Right ventricle myocardium inferior (tissue), 1 donor: ENCODE measurements around the gene NCL. TPM values are rescaled to one million over a fixed set of nuclear protein-coding genes. Genes with fewer than 3 reads are reported as not detected.

Source experiments
- ATAC-seq: fragments of 200-7000 bp; cut with Tn5 transposase; one replicate; pipeline ENCODE4 v1.9.1; 2020; ENCODE audit warnings: mild to moderate bottlenecking, moderate library complexity
- DNase-seq: peaks from one replicate; pipeline ENCODE4 v3.0.0; 2021; ENCODE audit errors: missing footprints
- intact Hi-C: fragments of 100-400 bp; cut with DNase I; formaldehyde crosslinking; loops from one replicate; pipeline ENCODE4 v1.11.0; 2022
- long read RNA-seq: library from polyadenylated mRNA; unstranded; transcript quantifications from one replicate; pipeline ENCODE4 v2.0.0, GENCODE V29; 2021
- total RNA-seq: library from RNA; stranded (reverse); fragmentation: NEBNext Ultra II Directional; extraction: Animal tissue kit (Norgen Biotek cat#: 25700); gene quantifications from one replicate; pipeline ENCODE4 v1.2.1, GENCODE V29; 2021
- donor health status: DM: no; HTN: yes; CAD: no; lungs with severe emphysema.

The NCL gene, protein sequence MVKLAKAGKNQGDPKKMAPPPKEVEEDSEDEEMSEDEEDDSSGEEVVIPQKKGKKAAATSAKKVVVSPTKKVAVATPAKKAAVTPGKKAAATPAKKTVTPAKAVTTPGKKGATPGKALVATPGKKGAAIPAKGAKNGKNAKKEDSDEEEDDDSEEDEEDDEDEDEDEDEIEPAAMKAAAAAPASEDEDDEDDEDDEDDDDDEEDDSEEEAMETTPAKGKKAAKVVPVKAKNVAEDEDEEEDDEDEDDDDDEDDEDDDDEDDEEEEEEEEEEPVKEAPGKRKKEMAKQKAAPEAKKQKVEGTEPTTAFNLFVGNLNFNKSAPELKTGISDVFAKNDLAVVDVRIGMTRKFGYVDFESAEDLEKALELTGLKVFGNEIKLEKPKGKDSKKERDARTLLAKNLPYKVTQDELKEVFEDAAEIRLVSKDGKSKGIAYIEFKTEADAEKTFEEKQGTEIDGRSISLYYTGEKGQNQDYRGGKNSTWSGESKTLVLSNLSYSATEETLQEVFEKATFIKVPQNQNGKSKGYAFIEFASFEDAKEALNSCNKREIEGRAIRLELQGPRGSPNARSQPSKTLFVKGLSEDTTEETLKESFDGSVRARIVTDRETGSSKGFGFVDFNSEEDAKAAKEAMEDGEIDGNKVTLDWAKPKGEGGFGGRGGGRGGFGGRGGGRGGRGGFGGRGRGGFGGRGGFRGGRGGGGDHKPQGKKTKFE
- total RNA-seq = 218 TPM
- long read RNA-seq, full-length matches to known transcripts = 96 of 109 reads
- long read RNA-seq, partial matches to known transcripts = 9 of 109 reads
- long read RNA-seq, other reads (novel, unspliced or antisense) = 4 of 109 reads

DNA sequence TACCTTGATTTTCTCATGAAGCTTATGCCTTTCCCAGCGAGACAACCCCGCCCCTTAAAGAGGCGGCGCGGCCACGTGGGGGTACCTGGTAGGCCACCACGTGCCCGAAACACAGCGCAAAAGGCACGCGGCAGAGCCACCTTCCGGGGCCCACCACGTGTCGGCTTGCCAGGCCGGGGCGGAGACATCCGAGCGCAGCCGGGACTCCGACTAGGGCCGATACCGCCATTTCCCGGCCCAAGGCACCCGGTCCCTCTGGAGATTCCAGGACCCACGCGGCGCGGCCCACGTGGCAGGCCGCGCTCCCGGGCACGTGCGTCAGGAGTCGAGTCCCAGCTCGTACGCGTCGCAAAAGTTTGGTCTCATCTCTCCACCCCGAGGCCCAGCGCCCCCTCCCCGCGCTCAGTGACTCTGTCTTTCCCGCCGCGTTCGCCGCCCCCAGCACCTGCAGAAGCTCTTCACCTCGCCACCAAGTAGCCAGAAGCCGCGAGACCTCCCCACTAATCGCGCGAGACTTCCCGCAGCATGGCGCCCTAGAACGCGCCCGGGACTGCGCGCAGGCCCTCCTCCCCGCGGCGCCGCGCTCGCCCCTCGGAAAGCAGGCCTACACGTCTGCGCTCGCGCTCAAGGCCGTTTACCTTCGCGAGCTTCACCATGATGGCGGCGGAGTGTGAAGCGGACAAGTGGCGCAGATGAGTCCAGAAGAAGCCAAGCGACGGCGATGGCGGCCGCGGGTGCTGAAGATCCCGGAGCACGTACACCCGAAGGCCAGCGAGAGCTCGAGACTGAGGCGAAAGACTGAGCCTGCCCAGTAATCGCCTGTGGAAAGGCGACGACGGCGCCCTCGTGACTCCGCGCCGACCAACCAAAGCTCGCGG, at the start of gene NCL:
NCL (minus strand) TSS at position 787 of the 878 bp plus-strand sequence; CDS start at position 656, 131 bp downstream.
- peak; percentile 73 for ATAC-seq
- intact Hi-C loops = loop anchor here (10.0 kb wide), 1 partner anchor 241 kb away; the partner anchor contains the start of gene PTMA

DNA sequence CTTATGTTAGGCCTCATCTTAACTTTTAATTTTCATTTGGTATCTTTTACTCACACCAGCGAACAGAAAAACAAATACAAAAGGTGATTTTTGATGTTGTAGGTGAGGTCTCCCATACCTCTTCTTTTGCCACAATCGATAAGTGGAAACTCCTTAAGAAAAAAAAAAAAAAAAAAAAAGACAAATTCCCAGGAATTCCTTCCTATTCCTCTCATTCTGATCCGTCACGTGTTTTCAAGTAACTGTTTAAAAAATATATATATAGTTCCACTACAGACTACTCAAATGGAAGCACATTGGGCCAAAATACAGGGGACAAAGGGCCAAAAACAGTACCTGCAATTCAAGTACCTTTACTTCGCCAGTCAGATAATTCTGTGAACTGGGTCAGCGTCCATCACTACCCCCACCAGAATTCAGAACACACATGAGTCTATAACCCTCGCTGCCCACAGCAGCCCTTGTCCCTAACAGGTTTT, 49.5 kb upstream of the NCL start:
- intact Hi-C loops = loop anchor here (5.0 kb wide), 1 partner anchor 46 kb away; no protein-coding TSS in a partner anchor
- DNase-seq (no peak), ATAC-seq (no peak)

More for the DNA sequence above, at the start of gene NCL:
- peak; percentile 80 for DNase-seq

DNA sequence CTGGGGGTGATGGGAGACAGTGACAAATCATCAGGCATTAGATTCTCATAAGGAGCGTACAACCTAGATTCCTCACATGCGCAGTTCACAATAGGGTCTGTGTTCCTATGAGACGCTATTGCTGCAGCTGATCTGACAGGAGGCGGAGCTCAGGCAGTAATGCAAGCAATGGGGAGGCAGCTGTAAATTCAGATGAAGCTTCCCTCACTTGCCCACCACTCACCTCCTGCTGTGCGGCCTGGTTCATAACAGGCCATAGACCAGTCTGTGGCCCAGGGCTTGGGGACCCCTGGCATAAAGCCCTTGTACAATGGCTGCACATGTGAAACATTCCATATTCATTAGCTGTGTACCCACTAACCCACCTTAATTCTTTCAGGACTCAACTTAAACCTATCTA, 47.9 kb upstream of the NCL start:
- intact Hi-C loops = loop anchor here (5.0 kb wide), 1 partner anchor 45 kb away; no protein-coding TSS in a partner anchor
- ATAC-seq (no peak), DNase-seq (no peak)

DNA sequence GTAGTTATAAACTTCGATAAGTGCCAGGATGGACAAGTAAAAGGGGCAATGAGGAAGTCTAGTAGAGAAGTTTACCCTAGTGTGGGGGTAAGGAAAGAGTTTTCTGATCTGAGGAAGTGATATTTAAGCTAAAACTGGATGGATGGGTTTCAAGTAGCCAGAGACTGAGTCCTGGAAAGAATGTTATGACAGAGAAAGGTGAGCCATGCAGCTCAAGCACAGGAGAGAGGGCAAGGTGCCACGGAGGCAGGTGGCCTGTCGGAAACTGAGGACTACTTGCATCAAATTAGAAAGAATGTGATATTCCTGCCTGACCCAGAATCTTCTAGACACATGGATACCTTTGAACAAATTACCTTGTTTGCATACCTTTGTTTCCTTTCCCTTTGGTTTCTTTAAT, 39.5 kb upstream of the NCL start:
- DNase-seq = no peak
- no peak for ATAC-seq
- intact Hi-C loops = no loop called here

DNA sequence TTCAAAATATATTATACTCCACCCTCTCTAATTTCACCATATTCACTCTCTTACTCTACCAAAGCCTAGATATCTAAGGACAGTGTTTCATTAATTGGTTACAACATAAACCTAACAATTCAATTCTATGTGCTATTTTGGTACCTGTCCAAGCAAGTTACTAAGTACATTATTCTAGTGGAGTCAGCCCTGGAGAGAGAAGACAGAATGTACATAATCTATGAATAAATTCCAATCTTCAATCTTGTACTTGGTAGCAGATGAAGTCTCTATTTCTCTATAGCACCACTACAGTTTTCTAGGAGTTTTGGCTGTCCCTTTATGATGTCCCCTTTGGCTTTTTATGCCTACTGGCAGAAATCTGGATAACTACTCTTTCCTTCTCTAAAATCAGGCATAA, 38.3 kb upstream of the NCL start:
- ATAC-seq (no peak), DNase-seq (no peak)
- intact Hi-C loops = no loop called here

DNA sequence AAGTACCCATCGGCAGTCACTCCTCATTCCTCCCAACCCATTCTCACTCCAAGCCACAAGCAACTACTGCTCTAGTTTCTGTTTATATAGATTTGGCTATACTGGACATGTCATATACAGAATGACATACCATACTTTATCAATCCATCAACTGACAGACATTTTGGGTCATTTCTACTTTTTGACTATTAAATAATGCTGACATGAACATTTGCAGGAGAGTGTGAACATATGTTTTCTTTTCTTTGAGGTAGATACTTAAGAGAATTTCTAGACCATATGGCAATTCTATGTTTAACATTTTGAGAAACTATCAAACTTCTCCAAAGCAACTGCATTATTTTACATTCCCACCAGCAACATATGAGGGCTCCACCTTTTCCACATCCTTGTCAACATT, 33.4 kb upstream of the NCL start:
- ATAC-seq = no peak

DNA sequence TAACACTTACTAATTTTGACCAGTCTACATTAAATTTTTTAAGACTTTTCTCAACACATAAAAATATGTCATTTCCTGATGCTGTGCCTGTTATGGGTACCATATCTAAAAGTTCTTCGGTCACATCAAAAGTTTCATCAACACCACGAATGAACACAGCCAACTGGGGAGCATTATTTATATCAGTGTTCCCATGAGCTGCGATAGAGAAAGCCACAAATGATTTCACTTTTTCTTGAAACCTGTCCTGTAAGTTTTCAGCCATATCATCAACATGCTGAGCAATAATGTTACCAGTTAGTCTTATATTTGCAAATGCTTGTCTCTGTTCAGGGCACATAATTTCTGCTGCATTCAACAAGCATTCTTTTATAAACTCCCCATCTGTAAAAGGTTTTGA, 30.4 kb upstream of the NCL start:
- no peak for ATAC-seq
- intact Hi-C loops = no loop called here
- DNase-seq = no peak

More for the DNA sequence above, 33.4 kb upstream of the NCL start:
- no peak for DNase-seq
- intact Hi-C loops = no loop called here

DNA sequence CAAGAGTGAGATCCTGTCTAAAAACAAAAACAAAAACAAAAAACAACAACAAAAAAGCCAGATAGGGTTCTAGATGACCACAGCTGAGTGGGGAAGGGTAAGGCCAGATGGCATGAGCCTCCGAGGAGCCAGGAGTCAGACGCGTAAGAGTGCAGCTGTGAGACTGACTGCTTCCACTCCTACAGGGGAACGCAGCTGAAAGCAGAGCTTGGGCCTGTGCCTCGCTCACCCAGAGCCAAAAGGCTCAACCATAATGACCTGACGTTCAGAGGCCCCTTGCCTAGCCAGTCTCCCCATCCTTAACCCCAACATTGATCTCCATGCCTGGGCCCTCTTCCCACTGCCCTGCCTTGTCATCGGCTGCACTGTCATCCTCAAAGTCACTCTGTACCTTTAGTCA, 26.5 kb upstream of the NCL start:
- ATAC-seq = no peak
- intact Hi-C loops = no loop called here

DNA sequence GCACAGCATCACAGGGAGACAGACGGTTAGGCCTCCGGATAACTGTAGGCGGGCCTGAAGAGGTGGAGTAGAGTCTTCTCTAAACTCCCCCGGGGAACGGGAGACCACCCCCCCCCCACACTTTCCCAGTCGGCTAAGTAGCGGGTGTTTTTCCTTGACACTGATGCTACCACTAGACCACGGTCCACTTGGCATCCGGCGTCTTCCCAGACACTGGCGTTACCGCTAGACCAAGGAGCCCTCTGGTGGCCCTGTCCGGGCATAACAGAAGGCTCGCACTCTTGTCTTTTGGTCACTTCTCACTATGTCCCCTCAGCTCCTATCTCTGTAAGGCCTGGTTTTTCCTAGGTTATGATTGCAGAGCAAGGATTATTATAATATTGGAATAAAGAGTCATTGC, 25.7 kb upstream of the NCL start:
- ATAC-seq (no peak), DNase-seq (no peak)
- intact Hi-C loops = no loop called here

More for the DNA sequence above, 26.5 kb upstream of the NCL start:
- DNase-seq = no peak

DNA sequence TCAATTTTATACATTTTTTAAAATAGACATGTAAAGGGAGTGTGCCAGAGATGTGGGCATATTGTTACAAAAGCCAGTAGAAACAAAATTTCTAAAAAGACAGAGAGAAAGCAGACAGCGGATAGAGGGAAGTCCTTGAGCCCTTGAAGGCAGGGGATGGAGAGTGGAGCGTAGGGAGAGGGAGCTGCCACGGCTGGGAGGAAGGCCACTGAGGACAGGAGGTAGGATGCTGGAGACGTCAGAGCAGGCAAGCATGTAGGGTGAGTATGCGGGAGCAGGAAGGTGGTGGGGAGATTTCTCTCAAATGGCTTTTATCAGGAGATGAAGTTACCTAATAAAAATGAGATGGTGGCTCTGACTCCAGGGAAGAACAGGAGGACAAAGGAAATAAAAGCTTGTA, 24.0 kb upstream of the NCL start:
- no peak for DNase-seq
- ATAC-seq = no peak
- intact Hi-C loops = no loop called here

DNA sequence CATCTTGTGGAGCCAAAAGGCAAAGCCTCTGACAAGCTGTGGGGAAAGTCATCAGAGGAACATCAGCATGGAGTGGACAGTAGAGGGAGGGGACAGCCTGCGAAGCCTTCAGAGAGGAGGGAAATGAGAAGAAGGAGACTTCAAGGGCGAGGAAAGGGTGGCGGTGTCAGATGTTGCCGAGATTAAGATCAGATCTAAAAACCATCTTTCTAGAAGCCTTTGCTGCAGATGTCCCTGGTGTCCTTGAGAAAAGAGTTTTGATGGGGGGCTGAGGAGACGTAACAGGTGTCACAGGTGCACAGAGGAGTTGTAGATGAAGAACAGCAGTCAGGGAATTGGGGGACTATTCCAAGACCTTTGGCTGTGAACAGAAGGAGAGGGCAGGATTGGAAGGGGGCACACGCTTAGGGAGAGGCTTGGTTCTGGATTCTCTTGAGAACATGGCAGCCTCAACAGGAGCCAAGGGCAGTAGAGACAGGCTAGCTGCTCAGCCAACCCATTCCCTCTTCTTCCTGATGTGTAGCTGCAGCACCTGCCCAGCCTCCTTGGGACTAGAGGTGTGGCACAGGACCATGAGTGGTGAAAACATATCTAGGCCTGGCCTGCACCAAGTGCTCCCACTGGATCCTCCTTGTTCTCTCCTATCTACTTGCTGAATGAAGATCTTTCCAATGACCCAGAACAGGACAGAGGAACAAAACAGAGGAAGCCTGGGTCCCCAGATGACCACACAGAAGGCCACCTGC, 22.7 kb upstream of the NCL start:
- intact Hi-C loops = no loop called here

DNA sequence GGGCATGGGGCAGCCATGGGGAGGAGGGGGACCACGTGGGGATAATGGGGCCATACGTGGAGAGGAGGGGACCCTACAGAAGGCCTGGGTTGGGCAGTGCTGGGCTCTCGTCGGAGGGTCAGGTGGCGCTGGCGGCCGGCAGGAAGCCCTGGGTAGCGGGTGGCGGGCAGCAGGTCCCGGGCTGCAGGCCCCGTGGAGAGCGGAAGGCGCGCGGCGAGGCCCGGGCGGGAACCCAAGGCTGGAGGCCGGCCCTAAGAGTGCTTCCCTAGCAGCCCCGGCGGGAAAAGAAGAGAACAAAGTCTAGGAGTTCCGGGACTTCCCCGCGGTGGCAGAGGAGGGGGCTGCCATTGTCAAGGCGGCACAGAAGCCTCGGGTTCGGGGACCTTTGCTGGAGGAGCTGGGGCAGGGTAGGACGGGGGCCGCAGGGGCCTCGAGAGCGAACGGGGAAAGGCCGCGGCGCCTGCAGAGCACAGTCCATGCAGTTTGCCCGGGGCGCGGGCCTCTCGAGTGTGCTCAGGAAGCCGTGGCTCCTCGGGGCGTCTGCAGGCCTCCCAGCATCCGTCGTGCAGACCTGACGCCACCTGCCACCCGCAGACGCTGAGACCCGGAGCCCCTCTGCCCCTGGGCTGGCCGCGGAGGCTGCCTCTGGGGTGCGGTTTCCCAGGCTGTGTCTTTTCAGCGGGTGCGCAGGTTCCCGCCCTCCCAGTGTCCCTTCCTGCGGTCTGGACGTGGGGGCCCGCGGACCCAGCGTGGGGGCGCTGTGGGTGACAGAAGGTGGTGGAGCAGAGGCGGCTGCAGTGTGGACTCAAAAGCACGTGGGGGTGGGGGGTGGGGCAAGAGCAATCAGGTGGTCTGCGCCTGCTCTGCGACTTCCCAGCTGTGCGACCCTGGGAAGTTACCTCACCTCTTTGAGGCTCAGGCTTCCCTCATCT, 19.4 kb upstream of the NCL start:
- DNase-seq (peak; percentile 74), ATAC-seq (peak; percentile 74)
- intact Hi-C loops = no loop called here

More for the DNA sequence above, 22.7 kb upstream of the NCL start:
- no peak for ATAC-seq
- DNase-seq = no peak

DNA sequence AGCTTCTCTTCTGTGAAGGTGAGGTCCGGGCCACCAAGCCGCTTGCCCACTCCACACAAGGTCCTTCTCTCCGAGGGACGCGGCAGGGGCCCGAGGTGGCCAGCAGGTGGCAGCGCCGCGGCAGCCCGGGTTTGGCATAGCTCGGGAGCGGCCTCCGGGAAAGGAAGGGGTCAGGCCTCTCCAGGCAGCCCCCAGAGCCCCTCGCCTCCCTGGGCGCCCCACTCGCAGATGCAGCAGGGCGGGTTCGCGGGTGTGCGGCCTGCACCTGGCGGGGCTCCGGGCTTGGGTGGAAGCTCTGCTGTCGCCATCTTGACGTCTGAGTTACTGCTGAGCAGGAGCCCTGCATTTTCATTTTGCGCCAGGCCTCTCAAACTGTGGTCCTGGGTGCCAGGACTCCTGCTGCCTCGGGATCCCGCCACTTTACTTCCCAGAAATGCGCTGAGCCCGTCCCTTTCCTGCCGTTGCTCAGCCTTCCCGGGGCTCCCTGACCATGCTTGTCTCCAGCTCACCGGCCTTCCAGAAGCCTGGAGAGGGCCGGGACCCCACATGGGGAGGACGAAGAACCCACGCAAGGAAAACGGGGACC, 18.6 kb upstream of the NCL start:
- ATAC-seq = peak; percentile 92
- intact Hi-C loops = loop anchor here (1.0 kb wide), 1 partner anchor 75 kb away; no protein-coding TSS in a partner anchor
- peak; percentile 91 for DNase-seq

DNA sequence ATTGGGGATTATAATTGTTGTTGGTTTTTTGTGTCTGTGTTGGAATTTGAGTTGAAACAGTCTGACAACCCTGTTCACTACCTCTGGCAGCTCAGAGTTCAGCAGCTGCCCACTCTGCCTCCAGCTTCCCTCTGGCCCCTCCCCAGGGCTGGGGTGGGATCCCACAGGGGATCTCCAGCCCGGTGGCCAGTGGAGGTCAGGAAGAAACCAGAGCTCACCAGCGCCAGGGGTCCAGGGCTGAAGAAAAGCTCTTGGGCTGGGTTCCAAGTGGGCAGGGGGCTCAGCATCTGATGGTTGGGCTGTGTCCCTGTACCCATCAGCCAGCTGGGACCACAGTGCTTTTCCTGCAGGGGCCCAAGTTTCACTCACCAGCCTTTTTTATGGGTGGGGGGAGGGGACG, 16.5 kb upstream of the NCL start:
- ATAC-seq (no peak), DNase-seq (no peak)
- intact Hi-C loops = no loop called here

DNA sequence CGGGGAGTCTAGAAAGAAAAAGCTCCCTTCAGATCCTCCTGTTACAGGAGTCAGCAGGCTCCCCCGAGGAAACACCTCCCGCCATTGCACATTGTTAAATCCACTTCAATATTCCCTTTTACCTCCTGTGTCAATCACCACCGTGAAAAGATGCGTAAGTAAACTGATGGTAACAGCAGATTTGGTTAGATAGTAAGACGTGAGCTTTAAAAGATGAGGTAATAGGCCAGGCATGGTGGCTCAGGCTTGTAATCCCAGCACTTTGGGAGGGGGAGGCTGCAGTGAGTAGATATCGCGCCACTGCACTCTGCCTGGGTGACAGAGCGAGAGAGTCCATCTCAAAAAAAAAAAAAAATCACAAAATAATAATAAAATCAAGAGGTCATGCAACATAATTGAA, 15.2 kb upstream of the NCL start:
- DNase-seq (no peak), ATAC-seq (no peak)
- intact Hi-C loops = no loop called here

DNA sequence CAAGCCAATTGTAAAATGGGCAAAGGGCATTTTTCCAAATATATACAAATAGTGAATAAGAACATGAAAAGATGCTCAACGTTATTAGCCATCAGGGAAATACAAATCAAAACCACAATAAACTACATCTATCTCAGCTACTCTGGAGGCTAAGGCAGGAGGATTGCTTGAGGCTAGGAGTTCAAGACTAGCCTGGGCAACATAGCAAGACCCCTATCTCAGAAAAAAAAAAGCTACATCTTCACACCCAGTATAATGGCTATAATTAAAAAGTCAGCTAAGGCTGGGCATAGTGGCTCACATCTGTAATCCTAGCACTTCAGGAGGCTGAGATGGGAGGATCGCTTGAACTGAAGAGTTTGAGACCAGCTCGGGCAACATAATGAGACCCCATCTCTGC, 12.6 kb upstream of the NCL start:
- no peak for ATAC-seq
- intact Hi-C loops = no loop called here

DNA sequence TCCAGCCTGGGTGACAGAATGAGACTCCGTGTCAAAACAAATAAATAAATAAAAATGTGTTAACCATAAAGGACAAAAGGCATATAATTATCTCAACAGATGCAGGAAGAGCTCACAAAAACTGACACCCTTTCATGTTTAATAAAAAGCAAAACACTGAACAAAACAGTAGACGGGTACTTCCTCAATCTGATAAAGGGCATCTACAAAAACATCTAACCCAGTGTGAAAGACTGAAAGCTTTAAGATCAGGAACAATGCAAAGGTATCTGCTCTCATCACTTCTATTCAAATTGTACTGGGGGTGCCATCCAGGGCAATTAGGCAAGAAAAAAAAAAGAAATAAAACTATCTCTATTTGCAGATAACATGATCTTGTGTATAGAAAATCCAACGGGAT, 11.7 kb upstream of the NCL start:
- ATAC-seq = no peak
- DNase-seq = no peak
- intact Hi-C loops = no loop called here

More for the DNA sequence above, 12.6 kb upstream of the NCL start:
- no peak for DNase-seq
